SHP77 (cell line): ENCODE measurements around the gene OR6K2.
"Not testable (repeated sequence)": the region's sequence is repeated elsewhere in the genome, so short reads cannot be mapped to it uniquely, and the experiment has no call there.

Source experiments
- DNase-seq, 2 experiments: peaks; one replicate each; lab custom pipeline; 2025; lab: John Stamatoyannopoulos, UW

OR6K2 gene

DNA sequence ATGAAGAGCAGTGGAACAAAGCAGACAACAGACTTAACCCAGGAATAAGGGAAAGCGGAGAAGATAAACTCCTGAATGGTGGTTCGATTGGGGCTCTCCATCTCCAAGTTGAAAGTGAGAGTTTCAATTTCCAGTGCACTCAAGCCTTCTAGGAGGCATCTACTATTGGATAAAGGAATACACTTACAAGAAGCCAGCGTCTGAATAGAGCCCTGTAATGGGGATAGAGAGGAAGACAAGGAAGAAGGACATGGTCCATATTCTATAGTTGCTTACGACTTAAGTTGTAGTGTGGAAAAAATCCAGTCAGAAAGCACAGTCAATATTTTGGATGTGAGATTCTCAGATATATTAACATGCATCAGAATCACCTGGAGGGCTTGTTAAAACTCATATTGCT, at the start of gene OR6K2:
TSS of gene OR6K2 (minus strand) at position 101 of the 400 bp plus-strand sequence. CDS start at position 101, 0 bp downstream.
- no peak for DNase-seq

DNA sequence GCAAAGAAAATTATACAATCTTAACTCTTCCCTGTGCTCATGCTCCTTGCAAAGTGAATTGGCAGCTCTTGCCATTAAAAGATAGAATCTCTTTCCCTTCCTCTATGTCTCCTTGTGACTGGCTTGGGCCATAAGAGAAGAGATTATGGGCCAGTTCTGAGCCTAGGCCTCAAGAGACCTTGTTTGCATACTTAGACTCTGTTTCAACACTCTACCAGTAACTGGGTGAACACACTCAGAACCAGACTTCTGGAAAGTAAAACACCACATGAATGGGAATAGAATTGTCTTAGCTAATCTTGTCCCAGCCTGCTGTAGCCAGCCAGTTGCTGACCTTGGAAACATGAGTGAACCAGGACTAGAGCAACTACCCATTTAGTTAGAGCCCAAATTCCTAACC, 35.4 kb upstream of the OR6K2 start:
- DNase-seq = no peak

DNA sequence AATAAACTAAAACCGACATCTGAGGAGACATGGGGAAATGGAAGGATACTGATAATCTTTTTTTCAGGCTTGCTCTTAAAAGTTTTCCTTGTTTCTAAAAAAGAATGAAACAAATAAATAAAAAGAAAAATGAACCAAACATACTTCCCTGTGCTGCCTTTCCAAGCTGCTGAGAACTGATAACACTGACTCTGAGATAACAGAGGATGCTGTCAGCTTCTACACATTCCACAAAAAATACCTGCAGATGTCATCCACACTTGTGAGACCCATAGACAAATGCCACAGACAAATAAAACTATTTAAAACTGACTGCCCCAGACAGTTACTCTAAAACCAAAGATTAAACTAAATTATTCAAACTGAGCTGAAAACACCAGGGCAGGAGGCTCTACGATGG, 32.1 kb upstream of the OR6K2 start:
- no peak for DNase-seq

DNA sequence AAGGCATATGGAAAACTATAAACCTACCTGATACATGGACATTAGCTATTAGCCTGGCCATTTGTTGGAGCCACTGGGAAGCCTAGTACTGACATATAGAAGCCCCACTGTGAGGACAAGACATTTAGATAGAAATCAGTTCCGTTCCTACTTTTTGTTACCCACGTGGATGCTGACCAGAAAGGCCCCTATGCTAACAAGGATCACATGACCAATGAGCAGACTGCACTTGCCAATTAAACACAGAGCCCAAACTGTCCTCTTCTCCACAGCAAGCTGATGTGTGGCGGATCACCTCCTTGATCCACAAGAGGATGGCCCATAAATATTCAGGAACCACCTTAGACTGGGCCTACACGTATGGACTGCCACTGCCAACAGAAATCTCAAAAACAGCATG, 31.3 kb upstream of the OR6K2 start:
- DNase-seq = no peak

GRCh38 chr1:158730453-158730852, 30.0 kb upstream of the OR6K2 start:
- DNase-seq = no peak

DNA sequence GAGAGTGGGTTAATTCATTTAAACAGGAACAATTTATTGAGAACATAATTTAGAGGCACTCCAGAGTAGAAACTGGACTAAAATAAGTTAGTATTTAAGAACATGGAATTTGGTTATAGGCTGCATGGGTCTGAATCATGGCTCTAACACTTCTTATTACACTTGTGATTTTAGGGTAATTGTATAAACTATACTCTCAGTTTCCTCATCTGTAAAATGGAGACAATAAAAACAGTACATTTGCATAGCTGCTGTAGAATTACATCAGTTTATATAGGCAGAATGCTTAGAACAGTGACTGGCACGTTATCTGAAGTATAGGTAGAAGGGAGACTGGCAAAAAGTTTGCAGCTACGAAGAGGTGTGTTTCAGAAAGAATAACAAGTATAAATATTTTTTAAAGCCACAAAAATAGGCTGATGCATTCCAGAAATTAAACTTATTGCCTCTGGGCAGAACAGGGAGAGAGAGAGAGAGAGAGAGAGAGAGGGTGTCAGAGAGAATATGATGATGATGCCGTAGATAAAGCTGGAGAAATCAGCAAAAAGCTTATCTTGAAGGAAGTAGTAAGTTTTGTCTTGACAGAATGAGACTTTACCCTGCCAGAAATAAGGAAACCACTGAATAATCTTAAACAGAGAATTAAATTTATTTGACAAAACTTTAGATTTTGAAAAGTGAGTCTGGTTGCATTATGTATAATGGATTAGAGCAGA, 28.2 kb upstream of the OR6K2 start:
- DNase-seq = no peak

- no peak for DNase-seq
Measured at GRCh38 chr1:158724442-158724841, 24.0 kb upstream of the OR6K2 start.

DNA sequence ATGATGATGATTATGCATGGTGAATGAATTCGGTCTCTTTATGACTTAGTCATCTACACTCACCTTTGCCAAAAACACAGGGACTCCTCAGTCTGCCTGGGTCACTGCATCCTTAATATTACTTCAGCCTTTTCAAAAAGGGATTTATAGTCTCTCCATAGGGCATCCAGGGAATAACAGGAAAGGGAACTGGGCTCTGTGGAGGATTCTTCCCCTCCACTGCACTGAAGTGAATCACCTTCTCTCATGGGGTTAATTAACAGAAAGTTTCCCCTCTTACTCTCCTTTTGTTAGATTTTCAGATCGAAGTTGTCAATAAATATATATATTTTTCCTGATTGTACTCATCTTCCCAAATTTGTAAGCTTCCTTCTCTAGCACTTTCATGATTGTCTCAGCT, 20.2 kb upstream of the OR6K2 start, which contains the start of gene OR6K3:
TSS of gene OR6K3 (minus strand) at position 101 of the 400 bp plus-strand sequence. CDS start 2,605 bp downstream, outside the sequence.
- no peak for DNase-seq

DNA sequence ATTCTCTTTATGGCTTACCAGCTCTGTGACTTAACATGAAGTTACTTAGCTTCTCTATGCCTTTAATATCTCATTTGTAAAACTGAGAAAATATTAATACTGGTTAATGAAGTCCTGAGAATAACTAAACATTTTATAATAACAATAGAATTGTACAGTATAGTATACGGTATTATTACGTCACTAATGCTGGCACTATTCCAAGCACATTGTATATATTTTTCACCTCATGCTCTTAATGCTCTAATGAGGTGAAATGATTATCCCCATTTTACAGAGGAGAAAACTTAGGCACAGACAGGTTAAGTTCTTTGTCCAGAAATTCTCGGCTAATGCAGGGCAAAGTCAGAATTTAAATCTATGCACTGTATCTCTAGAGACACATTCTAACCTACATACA, 19.2 kb upstream of the OR6K2 start:
- no peak for DNase-seq

- DNase-seq = no peak
Measured at GRCh38 chr1:158717344-158717743, 16.9 kb upstream of the OR6K2 start.

GRCh38 chr1:158716335-158716734, 15.9 kb upstream of the OR6K2 start:
- DNase-seq = no peak

- DNase-seq = no peak
Measured at GRCh38 chr1:158714754-158715153, 14.3 kb upstream of the OR6K2 start.

- DNase-seq = no peak
Measured at GRCh38 chr1:158711098-158711497, 10.6 kb upstream of the OR6K2 start.

- no peak for DNase-seq
Measured at GRCh38 chr1:158706096-158706495, 5.6 kb upstream of the OR6K2 start.

GRCh38 chr1:158694596-158694995, 5.9 kb downstream of the OR6K2 start:
- DNase-seq = no peak

DNA sequence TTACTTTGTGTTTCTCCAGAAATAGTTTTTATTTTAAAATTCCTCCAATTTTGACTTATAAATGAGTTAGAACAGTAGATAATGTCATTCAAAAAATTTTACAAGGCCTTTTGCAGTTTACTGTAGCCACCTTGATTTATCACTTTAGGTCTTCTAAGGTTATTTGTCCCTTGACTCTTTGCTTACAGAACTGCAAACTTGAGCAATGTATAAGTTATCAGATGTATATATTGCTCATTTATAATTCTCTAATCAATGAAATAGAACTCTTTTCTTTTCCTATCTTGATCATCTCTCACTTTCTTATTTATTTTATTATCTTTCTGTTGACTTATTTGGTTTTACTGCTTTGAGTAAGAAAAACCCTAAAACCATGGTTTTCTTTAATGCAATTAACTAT, 8.1 kb downstream of the OR6K2 start:
- DNase-seq = no peak

DNA sequence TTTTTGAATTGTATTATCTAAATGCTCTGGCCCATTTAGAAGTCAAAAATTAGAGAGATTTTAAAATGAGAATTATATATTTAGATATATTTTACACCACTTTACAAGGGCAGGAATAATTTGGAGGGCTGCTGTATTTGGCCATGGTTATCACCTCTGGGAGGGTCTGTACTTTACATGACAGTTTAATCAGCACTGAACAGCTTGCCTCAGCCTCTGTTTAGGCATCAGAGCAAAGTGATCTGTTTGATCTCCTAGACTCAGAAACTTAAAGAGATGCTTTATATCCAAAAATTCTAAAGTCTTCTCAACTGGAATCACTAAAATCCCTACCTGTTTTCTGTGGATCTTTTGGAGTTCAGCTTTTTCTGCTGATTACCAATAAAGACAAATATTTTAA, 8.5 kb downstream of the OR6K2 start:
- no peak for DNase-seq

GRCh38 chr1:158691149-158691548, 9.3 kb downstream of the OR6K2 start:
- not testable (repeated sequence) for DNase-seq

GRCh38 chr1:158689875-158690274, 10.6 kb downstream of the OR6K2 start:
- DNase-seq = no peak

DNA sequence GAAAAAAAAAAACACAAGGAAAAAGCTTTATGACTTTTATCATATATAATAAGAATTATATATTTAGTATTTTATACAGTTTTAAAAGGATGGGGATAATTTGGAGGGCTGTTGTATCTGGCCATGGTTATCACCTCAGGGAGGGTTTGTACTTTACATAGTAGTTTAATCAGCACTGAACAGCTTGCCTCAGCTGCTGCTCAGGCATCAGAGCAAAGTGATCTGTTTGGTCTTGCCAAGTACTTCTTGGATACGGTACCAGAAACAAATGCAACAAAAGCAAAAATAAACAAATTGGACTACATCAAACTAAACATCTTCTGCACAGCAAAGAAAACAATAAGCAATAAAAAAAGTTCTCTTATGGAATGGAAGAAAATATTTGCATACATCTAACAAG, 11.3 kb downstream of the OR6K2 start:
- no peak for DNase-seq

GRCh38 chr1:158688343-158688742, 12.1 kb downstream of the OR6K2 start:
- DNase-seq = not testable (repeated sequence)

DNA sequence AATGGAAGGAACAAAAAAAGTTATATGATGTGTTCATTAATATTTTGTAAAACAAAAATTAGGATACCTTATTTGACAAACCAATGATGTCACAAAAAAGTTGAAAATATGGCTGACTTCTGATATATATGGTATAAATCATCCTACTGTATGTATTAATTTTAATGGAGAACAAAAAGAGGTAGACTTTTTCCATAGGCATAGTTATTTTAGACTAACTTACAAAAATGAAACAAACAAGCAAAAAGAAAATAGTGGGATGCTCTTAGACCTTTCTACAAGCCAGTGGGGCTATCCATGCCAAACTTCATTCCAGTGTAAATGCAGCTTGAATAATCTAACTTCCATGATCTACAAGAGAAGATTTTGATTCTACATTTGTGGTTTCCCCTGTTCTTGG, 13.4 kb downstream of the OR6K2 start:
- no peak for DNase-seq

GRCh38 chr1:158686111-158687009, 14.1 kb downstream of the OR6K2 start, which contains the start of gene SPTA1:
SPTA1 (minus strand) TSS chr1:158686715; CDS start chr1:158686517, 198 bp downstream.
- no peak for DNase-seq
